Measurements from ENCODE around the gene ARFGEF2.

- no peak for TF ChIP-seq EZH2phosphoT487 (IDR thresholded peaks at IDR 0.05; ENCODE audit: low read depth, severe bottlenecking, unreplicated experiment)
- no peak for TF ChIP-seq CTCF (IDR thresholded peaks at IDR 0.05; ENCODE audit: poor library complexity)
These were observed 50.4 kb downstream of the ARFGEF2 start for GRCh38 chr20:48971956-48972355.
